Non-pigmented ciliary epithelial cell (primary cell): ENCODE data around the gene APCDD1L.
A peak's percentile ranks its signal among the peaks of the same experiment; 100 is the strongest.
"Not testable (repeated sequence)": the region's sequence is repeated elsewhere in the genome, so short reads cannot be mapped to it uniquely, and the experiment has no call there.

Experiments used
- DNase-seq: peaks from one replicate; pipeline ENCODE4 v3.0.0-alpha.2; 2010; ENCODE audit warnings: low read depth

APCDD1L gene

DNA sequence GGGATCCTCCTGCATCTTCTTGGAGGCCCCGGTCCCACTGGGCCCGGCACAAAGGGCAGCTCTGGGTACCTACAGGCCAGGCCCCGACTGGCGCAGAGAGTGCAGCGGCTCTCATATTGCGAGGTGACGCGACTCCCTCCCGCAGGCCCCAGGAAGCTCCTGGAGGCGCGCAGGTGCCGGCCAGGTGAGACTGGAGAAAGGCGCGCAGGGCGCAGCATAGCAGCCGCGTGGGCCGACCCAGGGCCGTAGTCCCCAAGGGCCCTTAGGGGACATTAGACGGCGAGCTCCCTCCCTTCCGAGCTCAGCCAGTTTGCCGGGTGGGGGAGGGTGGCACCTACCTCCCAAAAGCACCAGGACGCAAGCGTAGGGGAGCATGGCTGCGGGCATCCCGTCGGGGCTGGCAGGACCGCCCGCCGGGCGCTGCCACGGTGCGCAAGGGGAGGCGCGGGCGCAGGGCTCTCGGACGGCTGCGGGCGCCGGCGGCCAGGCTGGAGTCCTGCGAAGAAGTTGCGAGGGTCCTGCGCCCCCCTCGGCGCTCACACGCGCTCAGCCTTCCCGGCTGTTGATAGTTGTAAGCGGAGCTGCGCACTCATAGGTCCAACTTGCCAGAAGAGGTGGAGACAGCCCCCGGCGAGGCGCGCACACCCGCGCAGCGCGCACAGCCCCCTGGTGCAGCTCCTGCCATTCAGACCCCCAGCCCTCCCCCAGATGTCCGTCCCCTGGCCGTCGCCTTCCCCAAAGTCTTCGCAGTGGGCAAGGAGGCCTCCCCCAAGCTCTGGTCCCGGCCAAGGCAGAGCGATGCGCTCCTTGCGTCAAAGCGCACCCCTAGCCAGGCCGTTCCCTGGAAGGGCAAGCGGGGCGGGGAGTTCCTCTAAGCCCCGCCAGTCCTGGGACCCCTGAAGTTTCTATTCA is 622 bp downstream of the APCDD1L start:
- no peak for DNase-seq

DNA sequence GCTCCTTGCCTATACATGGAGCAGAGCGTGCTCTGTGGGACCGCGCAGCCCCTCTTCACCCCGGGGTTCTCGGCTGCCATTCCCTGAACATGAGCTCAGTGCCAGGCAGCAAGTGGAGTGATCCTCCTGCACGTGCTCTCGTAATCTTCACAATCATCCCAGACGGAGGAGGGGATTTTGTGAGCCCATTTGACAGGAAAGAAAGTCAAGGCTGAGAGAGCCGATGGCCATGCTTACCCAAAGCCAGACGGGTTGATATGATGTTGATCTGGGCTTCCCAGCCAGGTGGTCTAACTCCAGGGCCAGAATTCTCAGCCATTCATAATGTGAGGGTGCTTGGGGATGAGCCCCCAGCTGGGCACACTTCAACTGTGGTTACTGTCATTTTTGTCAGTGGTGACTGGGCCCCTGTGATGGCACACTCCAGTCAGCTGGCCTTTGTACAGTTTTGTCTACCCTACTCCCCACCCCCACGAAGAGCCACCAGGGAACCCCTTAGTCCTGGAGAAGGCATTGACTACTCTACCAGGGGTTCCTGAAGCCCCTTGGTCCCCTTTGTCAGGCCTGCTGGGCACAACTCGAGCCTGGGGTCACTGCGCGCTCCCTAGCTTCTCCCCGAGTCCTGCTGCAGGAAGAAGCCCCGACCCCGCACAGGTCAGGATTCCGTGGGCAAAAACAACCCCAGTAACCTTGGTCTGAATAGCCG is 1.5 kb downstream of the APCDD1L start:
- no peak for DNase-seq

DNA sequence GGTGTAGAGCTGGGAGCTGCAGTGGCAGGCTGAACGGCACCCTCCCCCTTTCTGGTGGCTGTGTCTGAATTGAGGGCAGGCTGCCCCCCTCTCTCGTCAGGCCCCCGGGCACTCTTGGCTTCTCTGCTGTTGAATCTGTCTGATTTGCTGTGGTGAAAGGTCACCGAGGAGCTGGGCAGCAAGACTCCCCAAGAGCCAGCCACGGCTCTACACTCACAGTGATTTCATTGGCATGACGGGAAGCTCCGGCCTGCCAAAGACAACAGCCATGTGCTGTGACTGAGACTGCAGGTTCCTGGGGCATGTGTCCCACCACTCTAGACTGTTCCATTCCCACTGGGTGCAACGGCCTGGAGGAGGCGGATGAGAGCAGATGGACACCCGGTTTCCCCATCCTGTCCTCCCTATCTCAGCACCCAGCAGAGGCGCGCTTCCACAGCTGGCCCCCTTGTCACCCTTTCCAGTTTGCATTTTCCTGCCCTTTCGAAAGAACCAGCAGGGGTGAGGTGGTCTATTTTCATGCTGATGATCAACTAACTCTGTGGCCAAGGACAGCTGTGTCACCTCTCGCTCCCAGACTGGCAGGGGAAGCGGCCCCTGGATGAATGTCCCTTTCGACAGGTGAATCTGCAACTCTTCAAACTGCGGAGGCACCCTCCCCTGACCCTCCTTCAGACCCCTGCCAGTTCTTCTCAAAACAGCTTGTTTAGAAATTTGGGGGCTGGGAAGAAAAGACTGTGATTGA is 2.2 kb downstream of the APCDD1L start:
- DNase-seq, result no peak

DNA sequence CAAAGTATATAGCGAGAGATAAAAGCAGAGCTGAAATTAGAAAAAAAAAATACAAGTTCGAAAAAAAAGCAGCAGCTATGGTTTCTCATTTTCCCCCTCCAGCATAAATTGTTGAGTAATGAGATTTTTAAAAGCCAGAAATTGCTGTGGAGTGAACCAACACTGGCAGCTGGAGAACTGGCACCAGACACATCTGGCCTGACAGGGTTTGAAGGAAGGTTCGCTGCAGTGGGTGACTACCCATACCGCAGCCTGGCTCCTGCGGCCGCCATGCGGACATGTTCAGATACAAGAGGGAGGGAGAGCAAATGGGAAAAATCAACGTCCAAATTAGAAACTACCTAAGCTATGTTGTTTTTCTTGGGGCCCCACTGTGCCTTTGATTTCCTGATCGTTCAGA is 3.3 kb downstream of the APCDD1L start:
- DNase-seq, result no peak

DNA sequence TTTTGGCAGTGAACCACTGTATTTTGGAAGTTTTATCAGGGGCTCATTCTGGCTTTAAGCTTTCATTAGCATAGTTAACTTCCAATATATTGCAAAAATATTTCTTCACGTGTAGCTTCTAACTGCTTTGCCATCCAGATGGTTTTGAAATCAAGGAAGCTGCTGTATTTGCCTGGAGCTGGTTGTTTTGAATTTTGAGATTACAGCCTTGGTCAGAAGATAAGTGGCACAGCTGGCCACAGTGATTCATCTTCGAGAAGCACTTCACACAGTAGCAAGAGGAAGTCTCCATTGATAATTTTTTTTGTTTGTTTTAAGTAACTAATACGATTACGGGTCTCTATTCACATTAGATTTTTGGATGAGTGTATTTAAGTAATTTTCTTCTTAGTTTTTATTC is 3.8 kb downstream of the APCDD1L start:
- DNase-seq, result peak; percentile 59

DNA sequence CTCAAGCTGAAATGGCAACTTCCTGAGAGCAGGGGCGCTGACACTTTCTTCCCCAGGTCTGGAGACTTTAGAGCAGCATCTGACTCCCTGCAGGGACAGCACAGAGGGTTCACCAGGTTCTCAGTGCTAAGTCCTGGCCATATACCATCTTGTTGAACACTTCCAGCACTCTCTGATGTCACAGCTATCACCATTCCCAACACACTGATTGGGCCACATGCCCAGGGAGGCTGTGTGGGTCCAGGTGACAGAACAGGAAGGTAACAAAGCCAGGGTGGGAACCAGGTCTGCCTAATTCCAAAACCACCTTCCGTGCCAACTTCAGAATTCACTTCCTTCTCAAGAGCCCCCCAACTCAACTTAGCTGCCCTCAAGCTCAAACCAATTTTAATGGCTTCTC is 4.3 kb downstream of the APCDD1L start:
- DNase-seq, result no peak

DNA sequence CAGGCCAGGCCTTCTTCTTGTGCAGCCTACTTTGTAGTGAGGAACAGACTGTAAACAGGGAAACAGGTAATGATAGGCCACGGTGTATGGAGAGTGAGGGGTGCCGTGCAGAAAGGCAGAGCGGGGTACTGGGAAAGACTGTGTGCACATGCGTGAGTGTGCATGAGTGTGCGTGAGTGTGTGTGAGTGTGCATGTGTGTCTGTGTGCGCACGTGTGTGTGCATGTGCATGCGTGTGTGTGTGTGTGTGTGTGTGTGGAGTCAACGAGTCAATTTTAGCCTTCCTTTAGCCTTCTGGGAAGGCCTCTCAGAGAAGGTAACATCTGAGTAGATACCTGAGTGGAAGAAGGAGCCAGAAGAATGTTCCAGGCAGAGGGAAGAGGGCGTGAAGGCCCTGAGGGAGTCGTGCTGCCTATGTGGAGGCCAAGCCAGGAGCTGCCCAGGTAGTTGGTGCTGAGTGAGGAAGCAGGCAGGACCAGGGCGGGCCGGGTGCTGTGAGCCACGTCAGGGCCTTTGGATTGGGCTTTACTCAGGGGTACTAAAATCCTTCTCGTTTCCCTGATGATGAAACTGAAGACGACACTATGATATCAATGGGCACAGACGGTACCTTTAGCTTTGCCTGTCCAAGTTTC is 6.3 kb downstream of the APCDD1L start:
- no peak for DNase-seq

DNA sequence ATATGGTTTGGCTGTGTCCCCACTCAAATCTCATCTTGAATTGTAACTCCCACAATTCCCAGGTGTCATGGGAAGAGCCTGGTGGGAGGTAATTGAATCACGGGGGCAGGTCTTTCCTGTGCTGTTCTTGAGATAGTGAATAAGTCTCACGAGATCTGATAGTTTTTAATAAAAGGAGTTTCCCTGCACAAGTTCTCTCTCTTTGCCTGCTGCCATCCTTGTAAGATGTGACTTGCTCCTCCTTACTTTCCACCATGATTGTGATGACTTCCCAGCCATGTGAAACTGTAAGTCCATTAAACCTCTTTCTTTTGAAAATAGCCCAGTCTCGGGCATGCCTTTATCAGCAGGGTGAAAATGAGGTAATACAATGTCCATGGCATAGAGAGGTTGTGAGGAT is 8.2 kb downstream of the APCDD1L start:
- DNase-seq, result not testable (repeated sequence)

DNA sequence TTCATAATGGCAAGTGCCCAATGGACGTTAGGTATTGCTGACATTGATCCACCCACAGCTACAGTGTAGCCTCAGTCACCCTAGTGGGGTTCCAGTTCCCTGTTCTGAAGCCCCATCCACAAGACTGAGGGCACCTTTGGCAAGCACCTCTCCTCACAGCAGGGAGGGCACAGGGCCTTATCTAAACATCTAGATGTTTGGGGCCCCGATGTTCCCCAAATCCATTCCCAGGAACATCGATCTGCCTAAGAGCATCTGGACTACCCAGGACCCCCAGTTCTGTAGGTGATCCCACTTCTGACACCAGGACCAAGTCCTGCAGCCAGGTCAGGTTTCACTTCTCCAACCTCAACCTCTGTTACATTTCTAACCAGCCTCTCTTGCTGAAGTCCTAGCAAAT is 10.6 kb downstream of the APCDD1L start:
- no peak for DNase-seq

DNA sequence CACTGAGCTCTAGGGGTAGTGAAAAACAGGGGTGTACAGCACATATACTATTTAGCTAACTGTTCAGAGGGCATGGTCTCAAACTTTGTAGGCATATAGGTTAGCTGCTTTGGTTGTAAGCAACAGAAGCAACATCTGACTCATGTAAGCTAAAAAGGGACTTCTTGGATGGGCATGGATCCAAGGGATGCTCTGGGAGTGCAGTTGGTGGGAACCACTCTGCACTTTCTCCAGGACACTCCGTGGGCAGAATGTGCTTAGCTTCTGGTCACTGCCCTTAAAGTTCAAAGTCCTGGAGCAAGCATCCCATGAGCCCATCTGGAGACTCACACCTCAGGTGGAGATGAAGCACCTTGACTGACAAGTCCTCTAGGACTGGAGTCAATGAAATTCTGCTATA is 11.5 kb downstream of the APCDD1L start:
- DNase-seq, result no peak

DNA sequence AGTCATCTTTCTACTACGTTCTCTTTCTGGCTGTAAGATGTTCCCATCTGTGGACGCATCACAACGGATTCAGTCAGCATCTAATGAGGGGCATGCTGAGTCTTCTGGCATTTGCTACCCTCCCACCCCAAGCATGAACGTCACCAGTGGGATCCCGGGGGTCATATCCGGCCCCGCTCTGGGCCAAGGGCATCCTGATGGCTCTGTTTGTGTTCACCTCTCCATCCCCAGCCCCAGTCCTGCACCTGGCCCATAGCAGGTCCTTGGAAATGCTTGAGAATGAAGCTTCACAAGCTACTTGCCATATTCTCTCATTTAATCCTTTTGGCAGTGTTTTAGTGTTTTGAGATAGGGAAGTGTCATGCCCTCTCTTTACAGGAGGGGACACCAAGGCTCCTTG is 14.9 kb downstream of the APCDD1L start:
- no peak for DNase-seq

DNA sequence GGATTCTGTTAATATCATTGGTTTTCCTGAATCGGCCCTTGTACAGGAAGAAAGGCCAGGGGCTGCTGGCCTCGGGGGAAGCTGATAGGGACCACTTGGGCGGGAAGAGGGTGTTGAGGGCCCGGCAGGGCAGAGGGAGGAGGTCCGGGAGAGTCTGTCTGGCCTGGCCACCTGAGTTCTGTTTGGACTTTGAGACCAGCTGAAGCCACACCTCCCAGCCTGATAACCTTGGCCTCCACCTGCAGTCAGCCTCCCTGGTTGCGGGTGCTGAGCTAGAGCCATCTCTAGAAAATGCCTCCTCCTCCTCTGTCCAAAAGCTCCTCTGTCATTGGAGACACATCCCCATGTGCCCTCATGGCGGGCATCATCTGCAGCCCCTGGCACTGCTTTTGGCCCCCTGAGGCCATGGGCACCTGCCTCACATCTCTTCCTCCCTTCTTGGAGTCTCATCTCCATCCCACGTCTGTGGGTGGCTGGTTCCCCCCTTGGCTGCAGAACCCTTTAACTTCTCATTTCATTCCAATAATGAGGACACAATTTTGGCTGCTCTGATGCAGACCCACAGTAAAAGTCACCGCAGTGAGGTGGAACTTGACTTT is 16.6 kb downstream of the APCDD1L start:
- DNase-seq, result no peak

DNA sequence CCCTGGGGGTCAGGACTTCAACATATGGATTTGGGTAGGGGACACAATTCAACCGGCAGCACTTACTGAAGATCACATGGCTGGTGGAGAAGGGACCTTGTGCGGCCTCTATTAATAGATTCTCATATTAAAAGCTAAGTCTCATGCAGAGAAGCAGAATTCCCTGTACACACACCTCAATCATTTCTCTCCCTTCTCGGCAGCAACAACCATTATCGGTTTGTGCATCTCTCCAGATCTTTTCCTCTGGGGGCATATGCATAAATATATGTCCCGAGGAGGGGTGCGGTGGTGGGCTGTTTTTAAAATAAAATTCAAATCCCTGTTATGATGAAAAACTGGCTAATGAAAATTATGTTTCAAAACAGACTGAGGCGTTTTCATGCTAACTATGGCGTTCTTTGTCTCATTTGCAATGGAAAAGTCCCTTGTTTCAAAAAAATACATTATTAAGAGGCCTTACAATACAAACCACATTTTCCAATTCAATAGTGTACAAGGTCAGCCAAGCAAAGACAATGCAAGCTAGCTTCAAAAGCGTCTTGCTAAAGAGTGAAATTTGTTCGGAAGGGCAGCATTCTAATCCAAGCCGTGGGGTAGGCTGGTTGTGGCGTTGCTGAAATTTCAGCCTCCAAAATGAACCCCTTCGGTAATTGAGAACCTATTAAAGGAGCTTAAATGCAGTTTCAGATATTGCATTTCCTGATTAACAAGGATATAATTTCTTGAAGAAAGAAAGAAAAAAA is 17.3 kb downstream of the APCDD1L start:
- no peak for DNase-seq

DNA sequence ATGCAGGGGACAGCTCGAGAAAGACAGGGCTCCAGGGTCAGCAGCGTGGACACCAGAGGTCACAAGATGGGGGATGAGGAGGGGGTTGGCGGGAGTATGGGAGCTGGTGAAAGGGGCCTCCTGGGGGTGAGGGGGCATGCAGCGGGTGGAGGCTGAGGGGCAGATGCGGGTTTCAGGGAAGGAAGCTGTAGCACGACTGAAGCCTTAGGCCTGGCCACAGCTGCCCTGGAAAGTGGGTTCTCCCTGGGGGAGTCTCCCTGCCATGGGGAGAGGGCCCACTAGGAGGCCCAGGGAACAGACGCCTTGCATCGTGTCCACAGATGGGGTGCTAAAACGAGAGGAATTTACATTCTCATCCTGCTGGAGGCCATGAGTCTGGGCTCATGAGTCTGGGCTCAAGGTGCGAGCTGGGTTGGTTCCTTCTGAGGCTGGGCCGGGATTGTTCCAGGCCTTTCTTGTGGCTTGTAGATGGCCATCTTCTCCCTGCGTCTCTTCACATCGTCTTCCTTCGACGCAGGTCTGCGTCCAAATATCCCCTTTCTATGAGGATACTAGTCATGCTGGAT is 18.0 kb downstream of the APCDD1L start:
- DNase-seq, result no peak

DNA sequence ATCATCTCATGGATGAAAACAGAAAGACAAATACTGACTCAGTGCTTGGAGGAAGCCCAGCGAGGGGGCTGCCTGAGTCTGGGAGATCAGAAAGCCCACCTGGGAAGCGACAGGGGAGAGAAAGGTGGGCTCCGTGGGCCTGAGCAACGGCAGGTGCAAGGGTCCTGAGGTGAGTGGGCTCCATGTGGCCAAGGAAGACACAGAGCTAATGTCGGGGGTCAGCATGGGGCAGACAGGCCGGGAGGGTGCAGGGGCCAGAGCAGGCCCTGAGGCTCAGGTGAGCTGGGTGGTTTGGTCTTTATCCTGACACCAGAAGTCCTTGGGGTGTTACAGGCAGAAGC is 18.8 kb downstream of the APCDD1L start:
- no peak for DNase-seq

DNA sequence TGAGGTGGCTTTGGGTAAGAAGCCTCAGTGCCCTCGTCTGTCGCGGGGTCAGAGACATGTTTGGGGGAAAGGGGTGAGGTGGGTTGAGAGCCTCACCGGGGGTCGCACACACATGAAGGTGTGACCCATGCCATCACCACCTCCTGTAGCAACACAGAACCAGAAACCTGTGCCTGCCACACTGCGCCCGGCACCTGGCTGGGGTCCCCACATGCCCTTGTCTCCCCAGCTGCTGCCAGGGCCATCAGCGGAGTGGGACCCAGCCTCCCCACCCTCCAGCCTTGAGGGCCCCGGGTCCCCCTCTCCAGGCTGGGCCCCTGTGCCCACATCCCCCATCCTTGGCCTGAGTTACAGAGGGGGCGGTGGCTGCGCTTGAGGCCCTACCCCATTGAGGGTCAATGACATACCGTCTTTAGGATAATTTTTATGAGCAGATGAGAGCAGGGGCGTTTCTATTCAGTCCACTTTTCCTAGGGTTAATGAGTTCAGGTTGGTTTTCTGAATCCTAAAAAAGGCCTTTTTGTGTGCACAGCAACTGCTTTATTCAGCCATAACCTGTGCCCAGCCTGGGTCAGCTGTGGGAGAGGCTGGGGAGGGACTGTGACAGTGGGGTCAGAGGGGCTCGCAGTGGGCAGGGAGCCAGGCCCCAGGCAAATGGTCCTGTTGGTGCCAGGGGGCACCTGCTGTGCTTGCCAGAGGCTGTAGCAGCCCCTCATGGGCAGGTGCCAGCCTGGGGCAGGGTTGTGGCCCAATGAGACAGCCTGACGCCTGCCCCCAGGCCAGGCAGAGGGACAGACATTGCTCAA is 19.4 kb downstream of the APCDD1L start:
- DNase-seq, result no peak

DNA sequence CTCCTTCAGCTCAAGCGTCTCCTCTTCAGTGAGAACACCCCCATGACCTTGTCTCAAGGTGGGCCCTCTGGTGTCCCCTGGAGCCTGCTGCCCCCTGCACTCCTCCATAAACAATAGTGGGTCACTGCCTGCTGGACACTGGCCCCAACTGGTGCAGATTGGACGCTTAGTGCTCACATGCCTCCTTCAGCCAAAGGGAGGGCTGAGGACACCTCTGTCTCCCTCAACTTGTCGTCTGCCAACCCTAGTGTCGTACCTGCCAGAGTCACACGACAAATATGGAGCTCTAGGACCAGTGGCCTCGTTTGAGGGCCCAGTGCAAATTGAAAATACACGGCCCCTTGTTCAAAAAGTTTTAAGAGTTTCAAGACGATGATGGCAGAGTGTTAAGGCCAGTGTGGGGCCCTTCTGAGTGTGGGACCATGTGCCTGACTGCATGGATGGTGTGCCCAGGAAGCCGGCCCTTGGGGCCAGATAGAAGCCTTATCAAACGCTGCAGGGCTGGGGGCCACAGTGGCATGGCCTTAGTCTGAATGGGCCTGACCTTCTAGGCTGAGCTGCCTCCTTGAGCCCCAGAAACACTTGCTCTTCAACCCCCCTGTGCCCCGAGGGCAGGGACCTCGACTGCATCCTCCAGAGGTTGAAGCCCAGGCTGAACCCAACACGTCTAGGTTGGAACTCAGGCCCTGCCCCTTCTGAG is 20.1 kb downstream of the APCDD1L start:
- DNase-seq, result no peak

DNA sequence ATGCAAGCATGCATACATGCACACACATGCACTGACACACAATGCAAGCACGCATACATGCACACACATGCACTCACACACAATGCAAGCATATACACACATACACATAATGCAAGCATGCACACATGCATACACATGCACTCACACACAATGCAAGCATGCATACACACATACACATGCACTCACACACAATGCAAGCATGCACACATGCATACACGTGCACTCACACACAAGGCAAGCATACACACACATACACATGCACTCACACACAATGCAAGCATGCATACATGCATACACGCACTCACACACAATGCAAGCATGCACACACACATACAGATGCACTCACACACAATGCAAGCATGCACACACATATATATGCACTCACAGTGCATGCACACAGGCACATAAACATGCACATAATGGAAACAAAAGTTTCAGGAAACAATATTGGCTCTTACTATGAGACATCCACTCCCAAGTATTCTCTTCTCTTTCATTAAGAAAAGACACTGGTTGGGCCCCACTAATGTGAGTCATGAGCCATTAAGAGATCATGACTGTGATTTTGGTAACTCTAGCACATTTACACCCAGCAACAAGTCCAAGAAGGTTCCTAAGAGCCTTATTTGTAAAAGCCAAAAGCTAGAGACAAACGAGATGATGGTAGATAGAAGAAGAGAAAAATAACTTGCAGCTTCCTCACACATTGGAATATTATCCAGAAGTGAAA is 22.2 kb downstream of the APCDD1L start:
- no peak for DNase-seq
